GM12864 (cell line): ENCODE measurements around the gene CNTNAP5.

Experiments used
- DNase-seq: peaks from one replicate; pipeline ENCODE4 v3.0.0-alpha.2; 2011; ENCODE audit warnings: low read depth
- H3K4me3 ChIP-seq: 2 replicates; pipeline ENCODE4 v1.5.1; 2011; ENCODE audit warnings: mild to moderate bottlenecking, low read depth, low read length, control low read depth
- TF ChIP-seq, protein P1 (sequence below): IDR thresholded peaks from 2 replicates; pipeline ENCODE4 v1.5.1; 2011; ENCODE audit warnings: low read depth, mild to moderate bottlenecking, moderate library complexity, low read length, control low read depth, inconsistent platforms; ENCODE audit errors: missing control alignments

Gene CNTNAP5

DNA sequence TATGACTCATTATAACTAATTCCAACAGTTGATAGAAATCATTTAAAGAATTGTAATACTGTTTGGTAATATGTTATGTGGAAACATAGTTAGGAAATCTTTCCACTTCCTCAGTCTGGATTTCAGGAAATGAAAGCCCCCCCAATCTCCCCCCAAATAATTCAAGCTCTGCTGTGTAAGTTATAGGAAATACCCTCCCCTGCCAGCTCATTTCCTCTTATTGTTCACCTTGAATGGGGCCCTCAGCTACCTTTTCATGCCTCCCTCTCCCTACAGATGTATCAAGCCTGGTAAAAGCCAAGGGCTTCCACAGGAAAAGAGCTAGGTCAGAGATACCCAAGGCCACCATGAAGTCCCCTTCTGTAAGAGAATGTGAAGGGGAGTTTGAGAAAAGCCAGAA, 155.5 kb downstream of the CNTNAP5 start:
- DNase-seq, result no peak
- TF ChIP-seq, protein P1, sequence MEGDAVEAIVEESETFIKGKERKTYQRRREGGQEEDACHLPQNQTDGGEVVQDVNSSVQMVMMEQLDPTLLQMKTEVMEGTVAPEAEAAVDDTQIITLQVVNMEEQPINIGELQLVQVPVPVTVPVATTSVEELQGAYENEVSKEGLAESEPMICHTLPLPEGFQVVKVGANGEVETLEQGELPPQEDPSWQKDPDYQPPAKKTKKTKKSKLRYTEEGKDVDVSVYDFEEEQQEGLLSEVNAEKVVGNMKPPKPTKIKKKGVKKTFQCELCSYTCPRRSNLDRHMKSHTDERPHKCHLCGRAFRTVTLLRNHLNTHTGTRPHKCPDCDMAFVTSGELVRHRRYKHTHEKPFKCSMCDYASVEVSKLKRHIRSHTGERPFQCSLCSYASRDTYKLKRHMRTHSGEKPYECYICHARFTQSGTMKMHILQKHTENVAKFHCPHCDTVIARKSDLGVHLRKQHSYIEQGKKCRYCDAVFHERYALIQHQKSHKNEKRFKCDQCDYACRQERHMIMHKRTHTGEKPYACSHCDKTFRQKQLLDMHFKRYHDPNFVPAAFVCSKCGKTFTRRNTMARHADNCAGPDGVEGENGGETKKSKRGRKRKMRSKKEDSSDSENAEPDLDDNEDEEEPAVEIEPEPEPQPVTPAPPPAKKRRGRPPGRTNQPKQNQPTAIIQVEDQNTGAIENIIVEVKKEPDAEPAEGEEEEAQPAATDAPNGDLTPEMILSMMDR, result no peak
- H3K4me3 ChIP-seq, result no peak overlapping the region

DNA sequence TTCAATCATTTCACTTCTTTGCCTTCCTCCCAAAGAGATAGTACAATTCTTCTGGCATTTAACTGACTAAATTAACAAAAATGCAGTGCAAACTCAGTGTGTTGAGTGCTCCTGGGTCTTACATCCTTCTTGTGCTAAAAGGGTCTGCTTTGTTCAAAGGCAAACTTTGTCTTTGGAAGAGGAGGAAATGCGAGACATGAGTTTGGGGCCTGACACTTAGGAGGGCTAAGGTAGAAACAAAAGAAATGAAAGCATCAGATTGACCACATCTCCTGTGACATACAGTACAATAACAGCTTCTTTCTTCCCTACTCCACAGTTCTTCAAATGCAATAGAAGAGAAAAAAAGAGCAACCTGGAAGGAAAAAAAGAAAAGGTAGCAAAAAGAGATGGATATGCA, 161.7 kb downstream of the CNTNAP5 start:
- DNase-seq, result no peak
- TF ChIP-seq, protein P1, result no peak
- H3K4me3 ChIP-seq, result no peak overlapping the region

DNA sequence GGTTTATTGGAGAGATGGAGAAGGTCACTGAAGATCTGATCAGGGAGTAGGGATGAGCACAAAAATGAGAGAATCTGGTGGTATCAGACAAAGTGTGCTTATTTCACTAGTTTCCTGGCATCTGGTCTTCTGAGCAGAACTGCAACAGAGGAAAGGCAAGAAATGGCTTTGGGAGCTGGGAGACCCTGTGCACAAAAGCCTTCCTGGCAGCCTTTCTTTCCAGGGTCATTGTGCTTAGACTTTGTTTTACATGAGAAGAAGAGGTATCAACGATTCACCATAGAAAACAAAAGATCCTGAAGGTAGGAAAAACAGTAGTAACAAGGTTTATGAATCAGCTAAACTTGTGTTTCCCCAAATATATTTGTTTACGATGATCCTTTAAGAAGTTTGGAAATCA, 162.9 kb downstream of the CNTNAP5 start:
- TF ChIP-seq, protein P1, result no peak

DNA sequence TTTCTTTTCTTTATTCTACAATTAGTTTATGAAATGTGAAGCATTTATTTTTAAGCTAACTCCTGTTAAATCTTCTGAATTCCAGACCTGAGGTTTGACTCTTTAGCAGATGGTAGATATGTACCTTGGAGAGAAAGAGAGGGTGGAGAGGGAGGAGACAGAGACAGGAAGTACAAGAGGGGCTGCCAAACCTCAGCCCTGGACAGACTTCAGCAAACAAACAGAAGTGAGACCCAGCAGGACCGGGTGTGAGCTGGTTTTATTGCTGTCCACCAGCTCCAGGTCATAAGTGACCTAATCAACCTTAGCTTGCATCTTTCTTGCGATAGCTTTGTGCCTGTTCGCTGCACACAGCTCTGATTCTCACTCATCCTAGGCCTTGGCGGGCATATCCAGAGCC, 168.6 kb downstream of the CNTNAP5 start:
- H3K4me3 ChIP-seq, result no peak overlapping the region
- TF ChIP-seq, protein P1, result no peak
- no peak for DNase-seq

More for the DNA sequence above, 162.9 kb downstream of the CNTNAP5 start:
- DNase-seq, result no peak
- no peak overlapping the region for H3K4me3 ChIP-seq

DNA sequence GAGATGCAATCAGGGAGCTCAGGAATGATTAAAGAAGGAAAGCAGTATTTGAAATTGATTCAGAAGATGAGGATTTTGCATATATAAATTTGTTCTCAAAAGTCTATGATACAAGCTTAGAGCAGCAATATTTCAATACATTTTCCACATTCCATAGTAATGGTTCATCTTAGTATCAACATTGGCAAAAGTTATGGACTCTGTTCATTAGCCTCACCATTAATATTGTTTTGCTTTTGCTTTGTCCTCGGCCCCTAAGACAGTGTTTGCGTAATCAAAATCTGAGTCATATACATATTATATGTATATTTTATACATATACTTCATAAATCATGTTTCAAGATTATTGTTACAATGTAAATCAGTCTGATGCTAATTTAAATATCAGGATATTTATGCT, 176.6 kb downstream of the CNTNAP5 start:
- no peak for DNase-seq
- TF ChIP-seq, protein P1, result no peak
- H3K4me3 ChIP-seq, result no peak overlapping the region

DNA sequence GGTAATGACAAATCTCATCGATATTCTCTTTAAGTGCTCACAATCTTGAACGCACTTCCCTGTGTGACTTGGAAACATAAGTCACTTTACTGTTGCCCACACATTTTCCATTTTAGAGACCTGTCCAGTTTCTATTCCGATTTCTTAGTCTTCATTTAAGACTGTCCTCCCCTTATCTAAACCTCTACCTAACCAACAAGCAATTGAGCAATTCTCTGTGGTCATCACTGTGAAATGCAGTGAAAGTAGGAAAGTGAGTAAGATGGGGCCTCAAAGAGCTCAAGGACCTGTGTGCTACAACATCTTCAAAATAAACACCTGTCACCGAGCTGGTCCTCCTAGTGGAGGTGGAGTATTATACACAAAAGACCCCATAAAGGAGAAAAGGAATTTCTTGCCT, 184.4 kb downstream of the CNTNAP5 start:
- no peak overlapping the region for H3K4me3 ChIP-seq
- no peak for DNase-seq
- TF ChIP-seq, protein P1, result no peak

DNA sequence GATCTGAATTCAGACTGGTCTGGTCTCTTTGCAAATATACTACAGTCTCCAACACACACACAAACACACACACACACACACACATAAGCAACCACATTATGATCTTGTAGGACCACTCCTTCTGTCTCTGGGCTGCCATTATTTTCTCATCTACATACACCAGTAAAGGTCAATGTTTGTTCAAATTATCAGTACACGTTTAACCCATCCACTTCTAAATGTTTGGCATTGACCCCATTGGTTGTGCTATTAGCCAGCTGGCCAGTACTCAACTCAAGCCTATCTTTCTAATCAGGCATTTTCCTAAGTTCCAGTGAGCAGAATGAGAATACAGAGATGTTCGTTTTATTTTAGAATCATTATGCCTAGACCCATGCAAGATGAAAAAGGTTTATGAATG, 186.4 kb downstream of the CNTNAP5 start:
- H3K4me3 ChIP-seq, result no peak overlapping the region
- TF ChIP-seq, protein P1, result no peak
- DNase-seq, result no peak
